Aorta (tissue), 5 donors: ENCODE results near the gene MC3R. TPM values are rescaled to one million over a fixed set of nuclear protein-coding genes. Genes with fewer than 3 reads are reported as not detected.
"Not testable (repeated sequence)": the region's sequence is repeated elsewhere in the genome, so short reads cannot be mapped to it uniquely, and the experiment has no call there.

ENCODE experiments used
- ATAC-seq: fragments of 200-7000 bp; cut with Tn5 transposase; one replicate; pipeline ENCODE4 v1.9.1; 2022; ENCODE audit warnings: moderate library complexity; ENCODE audit not compliant: low FRiP score
- DNase-seq, 2 donors: peaks; one replicate each; pipeline ENCODE4 v3.0.0-alpha.2; 2020
- H3K27ac ChIP-seq, 2 donors: one replicate each; pipeline ENCODE4 v1.5.1; 2013; ENCODE audit warnings: low read length in 2 of 2, mild to moderate bottlenecking in 2 of 2, moderate library complexity in 2 of 2, control low read depth in 1 of 2, inconsistent platforms in 1 of 2, low read depth in 1 of 2
- H3K27me3 ChIP-seq, 2 donors: one replicate each; pipeline ENCODE4 v1.6.1; 2013; ENCODE audit warnings: control low read depth in 1 of 2, low read length in 1 of 2, mild to moderate bottlenecking in 1 of 2, moderate library complexity in 1 of 2; ENCODE audit not compliant: insufficient read depth in 2 of 2, control insufficient read depth in 1 of 2
- H3K36me3 ChIP-seq, 2 donors: one replicate each; pipeline ENCODE4 v1.6.1; 2013; ENCODE audit warnings: control low read depth in 1 of 2, low read length in 1 of 2, mild to moderate bottlenecking in 1 of 2; ENCODE audit not compliant: insufficient read depth in 2 of 2, control insufficient read depth in 1 of 2
- H3K4me1 ChIP-seq, 2 donors: one replicate each; pipeline ENCODE4 v1.6.1; 2013; ENCODE audit warnings: low read length in 2 of 2, control low read depth in 1 of 2, mild to moderate bottlenecking in 1 of 2, moderate library complexity in 1 of 2; ENCODE audit not compliant: insufficient read depth in 2 of 2, control insufficient read depth in 1 of 2
- H3K4me3 ChIP-seq, 2 donors: one replicate each; pipeline ENCODE4 v1.5.1; 2013; ENCODE audit warnings: low read length in 2 of 2, control low read depth in 1 of 2, mild to moderate bottlenecking in 1 of 2
- H3K9me3 ChIP-seq: one replicate; pipeline ENCODE4 v1.6.1; 2013; ENCODE audit warnings: mild to moderate bottlenecking, low read length; ENCODE audit not compliant: control insufficient read depth
- WGBS, 2 donors: extraction: QIAGEN DNeasy Blood & Tissue Kit; methylation state at CpG; one replicate each; pipeline ENCODE4 v1.1.7; 2013; 5-methylcytosine and 5-hydroxymethylcytosine counted together
- intact Hi-C, 2 donors: fragments of 100-400 bp; cut with DNase I; formaldehyde crosslinking; loops; one replicate each; pipeline versions ENCODE4 v1.14.2 to v1.15.0; 2022
- polyA plus RNA-seq, 2 donors: library from polyadenylated mRNA; stranded (reverse); fragments of 200-250 nt; gene quantifications; one replicate each; pipeline ENCODE4 v1.2.3, GENCODE V29; 2013
- total RNA-seq, 2 donors: library from RNA; stranded (reverse); fragmentation: NEBNext Ultra II Directional; extraction: Animal tissue kit (Norgen Biotek cat#: 25700); gene quantifications; one replicate each; pipeline ENCODE4 v1.2.1, GENCODE V29; 2021
- donor health status: healthy with polysubstance abuse.
- donor health status: Bipolar disorder and iron deficiency.
- donor health status: DM: no; HTN: no; CAD: no.
- donor health status: DM: no; HTN: no; CAD: no.
- donor health status: DM: yes; HTN: yes; CAD: no.

MC3R gene
- total and polyA plus RNA-seq, 4 donors: not detected

GRCh38 chr20:56213321-56213720 lies 35.2 kb upstream of the MC3R start:
- Histone ChIP-seq H3K9me3 (no peaks in the 10 kb centered on the region), H3K4me1 (no peaks in the 10 kb centered on the region), H3K27me3 (no peaks in the 10 kb centered on the region), H3K36me3 (no peaks in the 10 kb centered on the region), H3K27ac (no peak overlapping the region), H3K4me3 (no peak overlapping the region)
- intact Hi-C loops: no loop called here
- DNase-seq (no peak), ATAC-seq (no peak)
- WGBS, 2 donors: 77 to 86% methylated on average over 2 of the region's 2 CpGs

- no peak for DNase-seq
- no peaks in the 10 kb centered on the region for H3K4me1 ChIP-seq
- ATAC-seq: no peak
- peaks cover 3% of the 10 kb centered on the region for H3K9me3 ChIP-seq
- no peaks in the 10 kb centered on the region for H3K36me3 ChIP-seq
- no peaks in the 10 kb centered on the region for H3K27me3 ChIP-seq
- intact Hi-C loops: no loop called here
- WGBS, 2 donors: 25 to 32% methylated on average over 2 of the region's 2 CpGs
- H3K27ac ChIP-seq: no peak overlapping the region
- H3K4me3 ChIP-seq: no peak overlapping the region
Observed at GRCh38 chr20:56215115-56215514, 33.4 kb upstream of the MC3R start.

- no peaks in the 10 kb centered on the region for H3K36me3 ChIP-seq
- no peaks in the 10 kb centered on the region for H3K4me1 ChIP-seq
- H3K27me3 ChIP-seq: no peaks in the 10 kb centered on the region
- H3K4me3 ChIP-seq: no peak overlapping the region
- no peak overlapping the region for H3K27ac ChIP-seq
- WGBS, 2 donors: 51 to 56% methylated on average over 2 of the region's 2 CpGs
- peaks cover 3% of the 10 kb centered on the region for H3K9me3 ChIP-seq
- intact Hi-C loops: no loop called here
- no peak for ATAC-seq
- no peak for DNase-seq
Observed at GRCh38 chr20:56217829-56218228, 30.7 kb upstream of the MC3R start.

GRCh38 chr20:56221186-56221585 lies 27.3 kb upstream of the MC3R start:
- DNase-seq, H3K27me3 ChIP-seq, ATAC-seq, intact Hi-C loops, H3K27ac ChIP-seq, H3K9me3 ChIP-seq, H3K36me3 ChIP-seq, H3K4me3 ChIP-seq, H3K4me1 ChIP-seq: not testable (repeated sequence)
- WGBS, 2 donors: 81 to 88% methylated on average over 4 of the region's 4 CpGs

- 61 to 70% methylated on average over 1 of the region's 1 CpG for WGBS, 2 donors
- no peaks in the 10 kb centered on the region for H3K36me3 ChIP-seq
- H3K4me1 ChIP-seq: no peaks in the 10 kb centered on the region
- DNase-seq: no peak
- no peak overlapping the region for H3K27ac ChIP-seq
- H3K4me3 ChIP-seq: no peak overlapping the region
- intact Hi-C loops: no loop called here
- H3K9me3 ChIP-seq: peaks cover 3% of the 10 kb centered on the region
- no peaks in the 10 kb centered on the region for H3K27me3 ChIP-seq
- ATAC-seq: no peak
Observed at GRCh38 chr20:56222201-56222600, 26.3 kb upstream of the MC3R start.

- H3K27ac ChIP-seq: no peak overlapping the region
- ATAC-seq (no peak), DNase-seq (no peak)
- 64 to 72% methylated on average over 2 of the region's 2 CpGs for WGBS, 2 donors
- H3K27me3 ChIP-seq: no peaks in the 10 kb centered on the region
- H3K9me3 ChIP-seq: peaks cover 3% of the 10 kb centered on the region
- intact Hi-C loops: no loop called here
- H3K36me3 ChIP-seq: no peaks in the 10 kb centered on the region
- H3K4me1 ChIP-seq: no peaks in the 10 kb centered on the region
- H3K4me3 ChIP-seq: no peak overlapping the region
Observed at GRCh38 chr20:56222945-56223344, 25.6 kb upstream of the MC3R start.

- Histone ChIP-seq H3K27me3 (no peaks in the 10 kb centered on the region), H3K27ac (no peak overlapping the region), H3K4me1 (no peaks in the 10 kb centered on the region), H3K36me3 (no peaks in the 10 kb centered on the region), H3K9me3 (peaks cover 3% of the 10 kb centered on the region), H3K4me3 (no peak overlapping the region)
- intact Hi-C loops: no loop called here
- DNase-seq (no peak), ATAC-seq (no peak)
- WGBS, 2 donors: 54 to 60% methylated on average over 7 of the region's 7 CpGs
Observed at GRCh38 chr20:56223352-56223751, 25.2 kb upstream of the MC3R start.

- ATAC-seq: no peak
Observed at GRCh38 chr20:56228021-56228420, 20.5 kb upstream of the MC3R start.

GRCh38 chr20:56229812-56230211 lies 18.7 kb upstream of the MC3R start:
- DNase-seq: no peak
- Histone ChIP-seq H3K27me3 (no peaks in the 10 kb centered on the region), H3K36me3 (no peaks in the 10 kb centered on the region)

More at GRCh38 chr20:56228021-56228420, 20.5 kb upstream of the MC3R start:
- intact Hi-C loops: no loop called here
- Histone ChIP-seq H3K4me1 (no peaks in the 10 kb centered on the region), H3K9me3 (peaks cover 1% of the 10 kb centered on the region), H3K27ac (no peak overlapping the region), H3K4me3 (no peak overlapping the region), H3K36me3 (no peaks in the 10 kb centered on the region), H3K27me3 (no peaks in the 10 kb centered on the region)
- 76 to 82% methylated on average over 3 of the region's 3 CpGs for WGBS, 2 donors
- no peak for DNase-seq

More at GRCh38 chr20:56229812-56230211, 18.7 kb upstream of the MC3R start:
- ATAC-seq: no peak
- no peak overlapping the region for H3K4me3 ChIP-seq
- intact Hi-C loops: no loop called here
- H3K27ac ChIP-seq: no peak overlapping the region
- H3K9me3 ChIP-seq: peaks cover 3% of the 10 kb centered on the region
- H3K4me1 ChIP-seq: no peaks in the 10 kb centered on the region
